Measurements from ENCODE around the gene AKAP10. TPM values are rescaled to one million over a fixed set of nuclear protein-coding genes. Genes with fewer than 3 reads are reported as not detected.

AKAP10 gene
- total and polyA plus RNA-seq, 2 donors (not counting 1 experiment from before 2014, with no cell fraction given), result 20.6 to 71.2 TPM

DNA sequence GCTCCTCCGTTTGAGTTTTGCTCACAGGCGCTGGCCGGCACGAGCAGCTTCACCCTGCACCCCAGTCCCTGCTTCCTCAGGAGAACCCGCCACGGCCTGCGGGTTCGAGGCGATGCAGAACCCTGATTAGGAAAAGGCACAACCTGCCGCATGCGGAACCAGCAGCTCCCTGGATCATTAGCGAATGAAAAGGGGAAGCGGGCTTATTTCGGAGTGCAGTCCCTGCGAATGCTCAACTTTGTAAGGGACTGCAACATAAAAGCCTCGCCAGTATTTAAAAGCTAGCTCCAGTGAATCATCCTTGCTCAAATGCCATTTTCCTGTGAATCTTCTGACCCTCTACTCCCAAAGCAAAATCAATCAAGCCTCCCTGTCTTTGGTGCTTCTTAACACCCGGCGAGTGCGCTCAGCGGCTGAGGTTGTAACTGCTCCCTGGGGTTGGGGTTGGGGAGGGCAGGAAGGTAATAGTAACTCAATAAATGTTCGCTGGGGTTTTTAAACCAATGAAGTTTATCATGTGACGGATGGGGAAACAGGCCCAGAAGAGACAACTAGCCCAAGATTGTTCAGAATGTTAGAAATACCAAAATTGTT lies 678 bp upstream of the AKAP10 start:
- Mint-ChIP-seq H3K9me3 (ENCODE audit: insufficient read depth) (no peaks in the 10 kb centered on the region), H3K4me1 (peaks cover 42% of the 10 kb centered on the region), H3K4me3 (peak overlapping the region; percentile 99), H3K27me3 (no peaks in the 10 kb centered on the region), H3K27ac (peak overlapping the region; percentile 98)
- Histone ChIP-seq H3K79me2 (ENCODE audit: control insufficient read depth, insufficient read depth, low read length) (peaks cover 76% of the 10 kb centered on the region), H3K4me1 (ENCODE audit: control insufficient read depth in 2 of 2, insufficient read depth in 2 of 2, low read length in 2 of 2) (peaks cover 23 to 40% of the 10 kb centered on the region in 2 donors), H4K20me1 (ENCODE audit: control insufficient read depth, insufficient read depth, low read length, poor library complexity, severe bottlenecking) (peaks cover 5% of the 10 kb centered on the region), H3K27me3 (replicated peaks in 1 of 4; ENCODE audit: control extremely low read depth in 1 of 4, control insufficient read depth in 3 of 4, insufficient read depth in 4 of 4, low read length in 3 of 4) (no peaks in the 10 kb centered on the region), H3K27ac (ENCODE audit: low read length in 2 of 2) (peak overlapping the region; percentile 85 to 96), H3K4me3 (ENCODE audit: control extremely low read depth in 1 of 5, extremely low read depth in 1 of 5, insufficient read depth in 1 of 5, low read depth in 2 of 5, low read length in 4 of 5) (peak overlapping the region; percentile 27 to 93 (median 87)), H3K9ac (ENCODE audit: low read length) (peak overlapping the region; percentile 84), H2AFZ (ENCODE audit: insufficient read depth, low read depth, low read length, poor library complexity, severe bottlenecking) (peak overlapping the region; percentile 99), H3K36me3 (replicated peaks in 1 of 2; ENCODE audit: control extremely low read depth in 1 of 2, control insufficient read depth in 1 of 2, extremely low read depth in 1 of 2, insufficient read depth in 2 of 2, low read length in 1 of 2) (peaks cover 0 to 9% of the 10 kb centered on the region in 2 experiments), H3K4me2 (replicated peaks; ENCODE audit: low read depth, low read length, poor library complexity, severe bottlenecking) (peak overlapping the region; percentile 91), H3K9me3 (ENCODE audit: control extremely low read depth in 1 of 3, control insufficient read depth in 2 of 3, insufficient read depth in 1 of 3, low read length in 2 of 3) (no peaks in the 10 kb centered on the region)
- whole genome bisulfite sequencing (ENCODE audit: insufficient coverage), result under 1% methylated on average over 20 of the region's 22 CpGs
- POLR2A ChIA-PET, result interaction anchor here (0.6 to 1.8 kb wide), 6 partner anchors 8 to 1065 kb away, joined by 3 to 8 read pairs (median 6); partner anchors contain the start of genes MAPK7, SPECC1 and USP22
- no peak for TF ChIP-seq EZH2 (IDR thresholded peaks at IDR 0.05; ENCODE audit: borderline replicate concordance, insufficient read depth, low read depth, low read length, poor library complexity, severe bottlenecking)
- TF ChIP-seq, protein P1, sequence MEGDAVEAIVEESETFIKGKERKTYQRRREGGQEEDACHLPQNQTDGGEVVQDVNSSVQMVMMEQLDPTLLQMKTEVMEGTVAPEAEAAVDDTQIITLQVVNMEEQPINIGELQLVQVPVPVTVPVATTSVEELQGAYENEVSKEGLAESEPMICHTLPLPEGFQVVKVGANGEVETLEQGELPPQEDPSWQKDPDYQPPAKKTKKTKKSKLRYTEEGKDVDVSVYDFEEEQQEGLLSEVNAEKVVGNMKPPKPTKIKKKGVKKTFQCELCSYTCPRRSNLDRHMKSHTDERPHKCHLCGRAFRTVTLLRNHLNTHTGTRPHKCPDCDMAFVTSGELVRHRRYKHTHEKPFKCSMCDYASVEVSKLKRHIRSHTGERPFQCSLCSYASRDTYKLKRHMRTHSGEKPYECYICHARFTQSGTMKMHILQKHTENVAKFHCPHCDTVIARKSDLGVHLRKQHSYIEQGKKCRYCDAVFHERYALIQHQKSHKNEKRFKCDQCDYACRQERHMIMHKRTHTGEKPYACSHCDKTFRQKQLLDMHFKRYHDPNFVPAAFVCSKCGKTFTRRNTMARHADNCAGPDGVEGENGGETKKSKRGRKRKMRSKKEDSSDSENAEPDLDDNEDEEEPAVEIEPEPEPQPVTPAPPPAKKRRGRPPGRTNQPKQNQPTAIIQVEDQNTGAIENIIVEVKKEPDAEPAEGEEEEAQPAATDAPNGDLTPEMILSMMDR (IDR thresholded peaks at IDR 0.05), result peak; percentile 10
- intact Hi-C loops (cut with micrococcal nuclease), result loop anchor here (1.0 to 10.0 kb wide), 4 partner anchors 177 to 2004 kb away; partner anchors contain the start of genes ATPAF2, DHRS7B, DRC3 and GID4
- CTCF ChIA-PET, result interaction anchor here (1.1 to 2.8 kb wide), 4 partner anchors 14 to 616 kb away, joined by 3 to 11 read pairs (median 6); partner anchors contain the start of genes B9D1 and SPECC1
- DNase-seq, result no peak
- ATAC-seq (ENCODE audit: low read depth), result peak; percentile 36

DNA sequence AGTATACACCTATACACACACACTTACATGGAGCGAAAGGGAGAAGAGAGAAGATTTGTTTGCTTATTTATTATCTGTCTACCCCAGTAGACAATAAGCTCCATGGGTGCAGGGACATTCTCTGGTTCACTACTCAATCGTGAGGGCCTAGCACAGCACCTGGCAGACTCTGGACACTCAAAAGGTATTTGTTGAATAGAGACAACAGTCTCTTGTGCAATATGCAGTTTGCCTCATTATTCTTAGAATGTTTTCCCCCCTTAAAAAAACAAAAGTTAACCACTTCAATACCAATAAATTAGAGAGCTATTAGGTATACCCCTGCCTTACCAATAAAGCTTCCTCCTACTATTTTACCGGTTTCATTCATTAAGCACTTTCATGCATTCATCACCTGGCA lies 2.0 kb downstream of the AKAP10 start:
- Mint-ChIP-seq H3K4me3 (peak overlapping the region; percentile 52), H3K27ac (peak overlapping the region; percentile 43), H3K9me3 (ENCODE audit: insufficient read depth) (no peaks in the 10 kb centered on the region), H3K27me3 (no peaks in the 10 kb centered on the region), H3K4me1 (peaks cover 50% of the 10 kb centered on the region)
- no peaks in the 10 kb centered on the region for H3K27me3 ChIP-seq (replicated peaks in 1 of 4; ENCODE audit: control extremely low read depth in 1 of 4, control insufficient read depth in 3 of 4, insufficient read depth in 4 of 4, low read length in 3 of 4)
- H4K20me1 ChIP-seq (ENCODE audit: control insufficient read depth, insufficient read depth, low read length, poor library complexity, severe bottlenecking), result peaks cover 22% of the 10 kb centered on the region
- DNase-seq (no peak), ATAC-seq (ENCODE audit: low read depth) (no peak)
- H3K9me3 ChIP-seq (ENCODE audit: control extremely low read depth in 1 of 3, control insufficient read depth in 2 of 3, insufficient read depth in 1 of 3, low read length in 2 of 3), result no peaks in the 10 kb centered on the region
- POLR2A ChIA-PET, result no interaction called here
- WGBS (ENCODE audit: insufficient coverage), result no CpG with 5 or more reads among the region's 3 CpGs
- peaks cover 0 to 11% of the 10 kb centered on the region in 2 experiments for H3K36me3 ChIP-seq (replicated peaks in 1 of 2; ENCODE audit: control extremely low read depth in 1 of 2, control insufficient read depth in 1 of 2, extremely low read depth in 1 of 2, insufficient read depth in 2 of 2, low read length in 1 of 2)
- no peak overlapping the region for H2AFZ ChIP-seq (ENCODE audit: insufficient read depth, low read depth, low read length, poor library complexity, severe bottlenecking)
- H3K27ac ChIP-seq (ENCODE audit: low read length in 2 of 2), result peak overlapping the region in 1 of 2 donors; percentile 1
- TF ChIP-seq EZH2 (IDR thresholded peaks at IDR 0.05; ENCODE audit: borderline replicate concordance, insufficient read depth, low read depth, low read length, poor library complexity, severe bottlenecking), result no peak
- TF ChIP-seq, protein P1 (IDR thresholded peaks at IDR 0.05), result no peak
- H3K4me2 ChIP-seq (replicated peaks; ENCODE audit: low read depth, low read length, poor library complexity, severe bottlenecking), result no peak overlapping the region
- CTCF ChIA-PET, result interaction anchor here (0.6 to 2.8 kb wide), 4 partner anchors 14 to 22 kb away, joined by 3 to 6 read pairs (median 3); no protein-coding TSS in a partner anchor
- peaks cover 99% of the 10 kb centered on the region for H3K79me2 ChIP-seq (ENCODE audit: control insufficient read depth, insufficient read depth, low read length)
- intact Hi-C loops (cut with micrococcal nuclease), result loop anchor here (10.0 kb wide), 2 partner anchors 1941 to 2001 kb away; partner anchors contain the start of genes ATPAF2, DRC3, GID4 and TOM1L2
- H3K4me3 ChIP-seq (ENCODE audit: control extremely low read depth in 1 of 5, extremely low read depth in 1 of 5, insufficient read depth in 1 of 5, low read depth in 2 of 5, low read length in 4 of 5), result no peak overlapping the region
- peaks cover 23 to 40% of the 10 kb centered on the region in 2 donors for H3K4me1 ChIP-seq (ENCODE audit: control insufficient read depth in 2 of 2, insufficient read depth in 2 of 2, low read length in 2 of 2)
- H3K9ac ChIP-seq (ENCODE audit: low read length), result no peak overlapping the region

All from B cell (primary cell).